H9 (cell line): ENCODE results near the gene PAX1. TPM values are rescaled to one million over a fixed set of nuclear protein-coding genes. Genes with fewer than 3 reads are reported as not detected.

Source experiments
- DNase-seq: peaks from one replicate; pipeline ENCODE4 v3.0.0-alpha.2; 2017
- H2AFZ ChIP-seq: one replicate; pipeline ENCODE4 v1.6.1; 2013; ENCODE audit warnings: mild to moderate bottlenecking, low read length, control low read depth, moderate library complexity
- H2AK5ac ChIP-seq: 2 replicates; pipeline ENCODE4 v1.6.1; 2013; ENCODE audit warnings: low read length, control low read depth, mixed read lengths; ENCODE audit not compliant: insufficient read length
- H2BK120ac ChIP-seq: one replicate; pipeline ENCODE4 v1.6.1; 2013; ENCODE audit warnings: low read depth, mild to moderate bottlenecking, low read length, control low read depth, inconsistent platforms; ENCODE audit not compliant: poor library complexity, severe bottlenecking
- H2BK12ac ChIP-seq: 2 replicates; pipeline ENCODE4 v1.6.1; 2013; ENCODE audit warnings: low read length, control low read depth, mixed read lengths, low read depth; ENCODE audit not compliant: insufficient read length
- H2BK15ac ChIP-seq: 2 replicates; pipeline ENCODE4 v1.6.1; 2013; ENCODE audit warnings: low read depth, low read length, control low read depth
- H2BK20ac ChIP-seq: one replicate; pipeline ENCODE4 v1.6.1; 2013; ENCODE audit warnings: low read depth, mild to moderate bottlenecking, low read length, control low read depth, inconsistent platforms; ENCODE audit not compliant: poor library complexity, severe bottlenecking
- H2BK5ac ChIP-seq: 2 replicates; pipeline ENCODE4 v1.6.1; 2013; ENCODE audit warnings: low read length, control low read depth, mixed read lengths; ENCODE audit not compliant: insufficient read length
- H3K14ac ChIP-seq: 2 replicates; pipeline ENCODE4 v1.6.1; 2013; ENCODE audit warnings: low read length, control low read depth; ENCODE audit not compliant: insufficient read depth
- H3K18ac ChIP-seq: 2 replicates; pipeline ENCODE4 v1.6.1; 2013; ENCODE audit warnings: low read depth, mild to moderate bottlenecking, mixed read lengths, low read length, control low read depth; ENCODE audit not compliant: insufficient read length
- H3K23ac ChIP-seq: 2 replicates; pipeline ENCODE4 v1.6.1; 2013; ENCODE audit warnings: low read length, control low read depth, mixed read lengths, low read depth; ENCODE audit not compliant: insufficient read length
- H3K23me2 ChIP-seq: 2 replicates; pipeline ENCODE4 v1.6.1; 2013; ENCODE audit warnings: low read depth, mild to moderate bottlenecking, mixed read lengths, low read length, control low read depth; ENCODE audit not compliant: insufficient read length, poor library complexity, severe bottlenecking
- H3K27ac ChIP-seq: 2 replicates; pipeline ENCODE4 v1.5.1; 2013; ENCODE audit warnings: low read length, control low read depth, mixed read lengths, low read depth; ENCODE audit not compliant: insufficient read length
- H3K27me3 ChIP-seq: 2 replicates; pipeline ENCODE4 v1.6.1; 2013; ENCODE audit warnings: low read length, control low read depth, inconsistent platforms; ENCODE audit not compliant: insufficient read depth
- H3K4ac ChIP-seq: 2 replicates; pipeline ENCODE4 v1.6.1; 2013; ENCODE audit warnings: low read depth, mild to moderate bottlenecking, control low read depth, inconsistent platforms, low read length, moderate library complexity
- H3K4me1 ChIP-seq: 2 replicates; pipeline ENCODE4 v1.6.1; 2013; ENCODE audit warnings: low read length, control low read depth, inconsistent platforms; ENCODE audit not compliant: insufficient read depth
- H3K4me2 ChIP-seq: 2 replicates; pipeline ENCODE4 v1.6.1; 2013; ENCODE audit warnings: low read length, control low read depth, mixed read lengths; ENCODE audit not compliant: insufficient read length, insufficient read depth
- H3K56ac ChIP-seq: 2 replicates; pipeline ENCODE4 v1.6.1; 2013; ENCODE audit warnings: low read depth, mild to moderate bottlenecking, mixed read lengths, low read length, control low read depth; ENCODE audit not compliant: insufficient read length
- H3K79me1 ChIP-seq: 2 replicates; pipeline ENCODE4 v1.6.1; 2013; ENCODE audit warnings: low read depth, mild to moderate bottlenecking, moderate library complexity, low read length, control low read depth, inconsistent platforms; ENCODE audit not compliant: insufficient read depth, poor library complexity, severe bottlenecking
- H3K79me2 ChIP-seq: 2 replicates; pipeline ENCODE4 v1.6.1; 2013; ENCODE audit warnings: low read length, control low read depth, inconsistent platforms; ENCODE audit not compliant: insufficient read depth
- H3K9ac ChIP-seq: 2 replicates; pipeline ENCODE4 v1.6.1; 2013; ENCODE audit warnings: low read length, control low read depth, mixed read lengths; ENCODE audit not compliant: insufficient read length; ENCODE audit errors: extremely low read depth
- H3K9me3 ChIP-seq: one replicate; pipeline ENCODE4 v1.6.1; 2013; ENCODE audit warnings: low read depth, low read length, inconsistent platforms; ENCODE audit not compliant: control insufficient read depth
- H3T11ph ChIP-seq: one replicate; pipeline ENCODE4 v1.6.1; 2013; ENCODE audit warnings: mild to moderate bottlenecking, low read length, control low read depth, inconsistent platforms
- H4K20me1 ChIP-seq: one replicate; pipeline ENCODE4 v1.6.1; 2013; ENCODE audit not compliant: control insufficient read depth, insufficient read length, insufficient read depth
- H4K5ac ChIP-seq: 2 replicates; pipeline ENCODE4 v1.6.1; 2013; ENCODE audit warnings: low read depth, mild to moderate bottlenecking, mixed read lengths, low read length, control low read depth; ENCODE audit not compliant: insufficient read length
- H4K8ac ChIP-seq: replicated peaks from 2 replicates; pipeline ENCODE4 v1.6.1; 2013; ENCODE audit warnings: low read length, control low read depth, mixed read lengths, low read depth; ENCODE audit not compliant: insufficient read length
- H4K91ac ChIP-seq: 2 replicates; pipeline ENCODE4 v1.6.1; 2013; ENCODE audit warnings: low read depth, mild to moderate bottlenecking, moderate library complexity, mixed read lengths, low read length, control low read depth; ENCODE audit not compliant: insufficient read length
- H3K27ac Mint-ChIP-seq, 3 experiments: 2 replicates in 2 of 3; 3 replicates in 1 of 3; pipeline ENCODE4 v1.8.0; 2020 to 2021; ENCODE audit warnings: mixed read lengths in 3 of 3, mild to moderate bottlenecking in 1 of 3, moderate library complexity in 1 of 3
- H3K27me3 Mint-ChIP-seq: 2 replicates; pipeline ENCODE4 v1.8.0; 2021; ENCODE audit warnings: low read depth, mild to moderate bottlenecking, moderate library complexity, mixed read lengths
- H3K36me3 Mint-ChIP-seq, 3 experiments: 2 replicates in 2 of 3; 3 replicates in 1 of 3; pipeline ENCODE4 v1.8.0; 2020 to 2021; ENCODE audit warnings: low read depth in 3 of 3, mixed read lengths in 3 of 3; ENCODE audit not compliant: insufficient read depth in 1 of 3
- H3K4me1 Mint-ChIP-seq, 2 experiments: 2 replicates each; pipeline ENCODE4 v1.8.0; 2020; ENCODE audit warnings: mixed read lengths in 2 of 2
- H3K4me3 Mint-ChIP-seq, 2 experiments: 2 replicates in 1 of 2; 3 replicates in 1 of 2; pipeline ENCODE4 v1.8.0; 2020 to 2021; ENCODE audit warnings: mild to moderate bottlenecking in 2 of 2, mixed read lengths in 2 of 2, moderate library complexity in 1 of 2
- H3K9me3 Mint-ChIP-seq, 2 experiments: 2 replicates in 1 of 2; 3 replicates in 1 of 2; pipeline ENCODE4 v1.8.0; 2020; ENCODE audit warnings: mild to moderate bottlenecking in 2 of 2, mixed read lengths in 2 of 2, moderate library complexity in 1 of 2
- CTCF ChIP-seq: fragments of 200-600 bp; sonication (generic); conservative IDR thresholded peaks from 3 replicates; pipeline ENCODE4 v1.8.0; 2021; ENCODE audit warnings: antibody characterized with exemption, mild to moderate bottlenecking
- WGBS: extraction: QIAGEN DNeasy Blood & Tissue Kit; methylation state at CpG from one replicate; pipeline ENCODE4 v1.1.7; 2013; ENCODE audit warnings: missing lambda C conversion rate, low lambda C conversion rate, mixed read lengths; ENCODE audit not compliant: insufficient read length; ENCODE audit errors: extremely low coverage; 5-methylcytosine and 5-hydroxymethylcytosine counted together
- total RNA-seq: library from RNA; stranded (reverse); gene quantifications from 2 replicates; pipeline ENCODE4 v1.2.1, GENCODE V29; 2021

PAX1 gene
- total RNA-seq, 1 experiment from 2014 or later: not detected

DNA sequence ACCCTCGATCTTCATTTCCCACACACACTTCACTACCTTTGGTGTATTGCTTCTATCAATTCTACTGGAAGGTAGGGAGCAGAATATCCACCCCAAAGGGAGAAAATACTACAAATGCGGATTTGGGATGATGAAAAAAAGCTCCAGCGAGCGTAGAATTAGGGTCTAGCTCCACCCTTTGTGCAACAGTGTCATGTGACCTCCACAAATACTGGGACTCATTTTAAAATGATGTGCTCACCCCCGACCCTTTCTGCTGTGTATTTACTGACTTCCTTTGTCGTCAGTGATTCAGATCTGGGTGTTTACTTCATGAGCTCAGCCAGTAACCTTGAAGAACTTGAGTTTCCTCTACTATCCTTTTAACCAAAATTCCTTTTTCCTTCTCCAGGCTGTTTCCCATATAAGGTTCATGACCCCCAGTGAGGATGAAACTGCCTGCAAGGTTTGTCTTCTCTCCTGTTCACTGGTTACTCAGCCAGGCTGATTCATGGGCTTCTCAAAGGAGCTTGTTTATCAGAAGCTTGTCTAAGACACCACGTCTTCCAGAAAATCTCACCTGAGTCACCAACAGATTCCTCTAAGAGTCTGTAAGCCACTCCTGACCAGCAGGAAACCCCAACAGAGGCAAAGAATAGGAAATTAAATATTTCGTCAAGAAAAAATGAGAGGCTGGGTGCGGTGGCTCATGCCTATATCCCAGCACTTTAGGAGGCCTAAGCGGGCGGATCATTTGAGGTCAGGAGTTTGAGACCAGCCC is 39.6 kb upstream of the PAX1 start:
- H3K36me3 Mint-ChIP-seq: no peaks in the 10 kb centered on the region
- Histone ChIP-seq H3K18ac (no peak overlapping the region), H3K27me3 (no peaks in the 10 kb centered on the region), H3K79me1 (no peaks in the 10 kb centered on the region), H2BK20ac (no peak overlapping the region), H2BK12ac (no peak overlapping the region), H2AFZ (no peak overlapping the region), H3K27ac (no peak overlapping the region), H4K8ac (no peak overlapping the region), H3K9ac (no peak overlapping the region), H3K9me3 (no peaks in the 10 kb centered on the region), H3K23me2 (no peaks in the 10 kb centered on the region), H2AK5ac (no peak overlapping the region), H4K20me1 (no peaks in the 10 kb centered on the region), H3K4ac (no peak overlapping the region), H4K5ac (no peak overlapping the region), H4K91ac (no peak overlapping the region), H3K23ac (no peak overlapping the region), H2BK5ac (no peak overlapping the region), H3K4me2 (no peak overlapping the region), H2BK120ac (no peak overlapping the region), H3K14ac (no peak overlapping the region), H3T11ph (no peak overlapping the region), H3K4me1 (no peaks in the 10 kb centered on the region), H3K56ac (no peak overlapping the region), H2BK15ac (no peak overlapping the region), H3K79me2 (no peaks in the 10 kb centered on the region)
- no peak for DNase-seq
- TF ChIP-seq CTCF: no peak
- H3K9me3 Mint-ChIP-seq: no peaks in the 10 kb centered on the region
- WGBS: no CpG with 5 or more reads among the region's 11 CpGs
- no peak overlapping the region for H3K4me3 Mint-ChIP-seq
- no peak overlapping the region for H3K27ac Mint-ChIP-seq
- no peaks in the 10 kb centered on the region for H3K4me1 Mint-ChIP-seq
- H3K27me3 Mint-ChIP-seq: 0 out of 2 replicates have a peak, but pooled peaks cover 5% of the 10 kb centered on the region
